IPS-20b (cell line): ENCODE data around the gene ZMYM2.

Experiments used
- H3K27ac ChIP-seq: one replicate; pipeline ENCODE4 v1.5.1; 2013; ENCODE audit warnings: low read length
- H3K27me3 ChIP-seq: 2 replicates; pipeline ENCODE4 v1.6.1; 2013; ENCODE audit warnings: mild to moderate bottlenecking, low read length, inconsistent platforms; ENCODE audit not compliant: insufficient read depth
- H3K36me3 ChIP-seq: 2 replicates; pipeline ENCODE4 v1.6.1; 2013; ENCODE audit warnings: low read depth, mild to moderate bottlenecking, inconsistent platforms, low read length, moderate library complexity; ENCODE audit not compliant: insufficient read depth
- H3K4me1 ChIP-seq: 2 replicates; pipeline ENCODE4 v1.6.1; 2013; ENCODE audit warnings: mild to moderate bottlenecking, control low read depth, inconsistent platforms, low read length, moderate library complexity; ENCODE audit not compliant: insufficient read depth
- H3K4me3 ChIP-seq: 2 replicates; pipeline ENCODE4 v1.5.1; 2013; ENCODE audit warnings: mild to moderate bottlenecking, low read length, inconsistent platforms
- H3K9ac ChIP-seq: 2 replicates; pipeline ENCODE4 v1.6.1; 2013; ENCODE audit warnings: low read depth, mild to moderate bottlenecking, inconsistent platforms, low read length, moderate library complexity
- H3K9me3 ChIP-seq: 2 replicates; pipeline ENCODE4 v1.6.1; 2013; ENCODE audit warnings: mild to moderate bottlenecking, low read depth, low read length, inconsistent platforms; ENCODE audit not compliant: insufficient read depth

The ZMYM2 gene

GRCh38 chr13:19958155-19959111 lies at the start of gene ZMYM2:
Gene ZMYM2, plus strand, starts transcription at chr13:19958727. Its CDS starts 34,346 bp downstream, at chr13:19993073.
- peak within 1 kb of the TSS; percentile 82 for H3K4me3 ChIP-seq
- H3K27ac ChIP-seq = peak within 1 kb of the TSS; percentile 57
- H3K27me3 ChIP-seq = no peaks in the 10 kb centered on the region
- H3K9me3 ChIP-seq = no peaks in the 10 kb centered on the region
- peaks cover 15% of the 10 kb centered on the region for H3K4me1 ChIP-seq
- H3K9ac ChIP-seq = peak within 1 kb of the TSS; percentile 96
- peaks cover 28% of the 10 kb centered on the region for H3K36me3 ChIP-seq

- Histone ChIP-seq H3K9me3 (no peaks in the 10 kb centered on the region), H3K4me1 (no peaks in the 10 kb centered on the region), H3K27me3 (no peaks in the 10 kb centered on the region), H3K9ac (no peak overlapping the region), H3K36me3 (no peaks in the 10 kb centered on the region), H3K27ac (no peak overlapping the region), H3K4me3 (no peak overlapping the region)
These were observed 48.0 kb upstream of the ZMYM2 start for GRCh38 chr13:19910336-19911072.

- Histone ChIP-seq H3K9ac (no peak overlapping the region), H3K27ac (no peak overlapping the region), H3K36me3 (no peaks in the 10 kb centered on the region), H3K4me1 (no peaks in the 10 kb centered on the region), H3K9me3 (no peaks in the 10 kb centered on the region), H3K4me3 (no peak overlapping the region), H3K27me3 (no peaks in the 10 kb centered on the region)
These were observed 31.3 kb upstream of the ZMYM2 start for GRCh38 chr13:19927117-19927748.

GRCh38 chr13:19940106-19940505 lies 18.4 kb upstream of the ZMYM2 start:
- Histone ChIP-seq H3K9ac (no peak overlapping the region), H3K27ac (no peak overlapping the region), H3K4me1 (no peaks in the 10 kb centered on the region), H3K9me3 (no peaks in the 10 kb centered on the region), H3K4me3 (no peak overlapping the region), H3K36me3 (no peaks in the 10 kb centered on the region), H3K27me3 (no peaks in the 10 kb centered on the region)

- H3K27ac ChIP-seq = no peak overlapping the region
- no peak overlapping the region for H3K9ac ChIP-seq
- no peaks in the 10 kb centered on the region for H3K4me1 ChIP-seq
- H3K36me3 ChIP-seq = no peaks in the 10 kb centered on the region
- no peak overlapping the region for H3K4me3 ChIP-seq
- H3K9me3 ChIP-seq = no peaks in the 10 kb centered on the region
- H3K27me3 ChIP-seq = no peaks in the 10 kb centered on the region
These were observed 8.2 kb upstream of the ZMYM2 start for GRCh38 chr13:19950374-19950773.

GRCh38 chr13:19952850-19953249 lies 5.7 kb upstream of the ZMYM2 start:
- H3K9ac ChIP-seq = no peak overlapping the region
- H3K27ac ChIP-seq = no peak overlapping the region
- no peak overlapping the region for H3K4me3 ChIP-seq
- no peaks in the 10 kb centered on the region for H3K36me3 ChIP-seq
- H3K9me3 ChIP-seq = no peaks in the 10 kb centered on the region
- no peaks in the 10 kb centered on the region for H3K27me3 ChIP-seq
- no peaks in the 10 kb centered on the region; the same call in 1 of the 2 replicates for H3K4me1 ChIP-seq

GRCh38 chr13:19955873-19956559 lies 2.5 kb upstream of the ZMYM2 start:
- H3K4me1 ChIP-seq = peaks cover 6% of the 10 kb centered on the region
- H3K4me3 ChIP-seq = no peak overlapping the region
- no peaks in the 10 kb centered on the region for H3K9me3 ChIP-seq
- peaks cover 9% of the 10 kb centered on the region for H3K36me3 ChIP-seq
- no peaks in the 10 kb centered on the region for H3K27me3 ChIP-seq
- no peak overlapping the region for H3K27ac ChIP-seq
- no peak overlapping the region for H3K9ac ChIP-seq

GRCh38 chr13:19957320-19958154 lies 990 bp upstream of the ZMYM2 start:
- Histone ChIP-seq H3K9ac (peak overlapping the region; percentile 94), H3K27me3 (no peaks in the 10 kb centered on the region), H3K4me3 (peak overlapping the region; percentile 82), H3K36me3 (peaks cover 20% of the 10 kb centered on the region), H3K27ac (peak overlapping the region; percentile 57), H3K4me1 (peaks cover 15% of the 10 kb centered on the region), H3K9me3 (no peaks in the 10 kb centered on the region)

GRCh38 chr13:19959141-19959830 lies 759 bp downstream of the ZMYM2 start:
- Histone ChIP-seq H3K9me3 (no peaks in the 10 kb centered on the region), H3K27ac (peak overlapping the region; percentile 20), H3K36me3 (peaks cover 36% of the 10 kb centered on the region), H3K9ac (peak overlapping the region; percentile 96), H3K27me3 (no peaks in the 10 kb centered on the region), H3K4me1 (peaks cover 15% of the 10 kb centered on the region), H3K4me3 (peak overlapping the region; percentile 79)
